Measurements from ENCODE around the gene S100A13. TPM values are rescaled to one million over a fixed set of nuclear protein-coding genes. Genes with fewer than 3 reads are reported as not detected.

Gene S100A13
- total RNA-seq, 5 donors from 2014 or later (not counting 1 experiment from before 2014, with no cell fraction given), result 4.0 to 5.3 (median 4.2) TPM

Other genes starting within 250 kb of the S100A13 start
- gene S100A8, start 236.4 kb downstream of the S100A13 start, total RNA-seq, result 1 to 10 TPM in 2 of 5 donors, not detected in 3; 1.1 to 3.8 TPM
- gene S100A7A, start 211.0 kb downstream of the S100A13 start, total RNA-seq, result not detected
- not detected for gene S100A7, start 166.9 kb downstream of the S100A13 start, total RNA-seq
- 100 to 1,000 TPM; 200 to 467 (median 400) TPM for gene S100A6, start 91.5 kb downstream of the S100A13 start, total RNA-seq
- 1 to 10 TPM in 3 of 5 donors, under 1 TPM in 1, not detected in 1; 0.36 to 1.6 (median 1.2) TPM for gene S100A5, start 86.6 kb downstream of the S100A13 start, total RNA-seq
- 100 to 1,000 TPM; 297 to 698 (median 384) TPM for gene S100A4, start 81.7 kb downstream of the S100A13 start, total RNA-seq
- not detected for gene S100A3, start 78.2 kb downstream of the S100A13 start, total RNA-seq
- gene S100A2, start 61.7 kb downstream of the S100A13 start, total RNA-seq, result under 1 TPM in 1 of 5 donors, not detected in 4; 0.66 TPM
- 1 to 10 TPM in 1 of 5 donors, under 1 TPM in 2, not detected in 2; 0.53 to 1.0 (median 0.82) TPM for gene S100A16, start 14.4 kb downstream of the S100A13 start, total RNA-seq
- gene S100A14, start 11.2 kb downstream of the S100A13 start, total RNA-seq, result under 1 TPM in 3 of 5 donors, not detected in 2; 0.35 to 0.70 (median 0.43) TPM
- gene S100A1, start 929 bp upstream of the S100A13 start, total RNA-seq, result not detected
- gene CHTOP, start 6.6 kb upstream of the S100A13 start, total RNA-seq, result 100 to 1,000 TPM in 3 of 5 donors, 10 to 100 TPM in 2; 76.7 to 131 (median 130) TPM
- gene SNAPIN, start 31.2 kb upstream of the S100A13 start, total RNA-seq, result 10 to 100 TPM; 16.1 to 29.8 (median 26.6) TPM
- 100 to 1,000 TPM in 2 of 5 donors, 10 to 100 TPM in 3; 86.6 to 137 (median 90.0) TPM for gene ILF2, start 43.5 kb upstream of the S100A13 start, total RNA-seq
- under 1 TPM in 3 of 5 donors, not detected in 2; 0.23 to 0.44 (median 0.35) TPM for gene NPR1, start 51.2 kb upstream of the S100A13 start, total RNA-seq
- gene INTS3, start 100.5 kb upstream of the S100A13 start, total RNA-seq, result 10 to 100 TPM; 45.9 to 57.7 (median 48.5) TPM
- gene SLC27A3, start 147.9 kb upstream of the S100A13 start, total RNA-seq, result 10 to 100 TPM; 11.0 to 24.5 (median 18.9) TPM